ENCODE results near the gene XRN2.

Gene XRN2

GRCh38 chr20:21376626-21377025 lies 73.5 kb downstream of the XRN2 start:
- H3K36me3 ChIP-seq (ENCODE audit: control insufficient read depth in 1 of 2, insufficient read depth in 2 of 2, low read length in 2 of 2) = peaks cover 4 to 11% of the 10 kb centered on the region in 2 donors
- no peaks in the 10 kb centered on the region for H3K9me3 ChIP-seq (ENCODE audit: control insufficient read depth in 1 of 2, low read length in 2 of 2)
- H3K4me3 ChIP-seq (ENCODE audit: low read depth in 1 of 2, low read length in 2 of 2) = no peak overlapping the region

GRCh38 chr20:21377701-21378100 lies 74.6 kb downstream of the XRN2 start:
- Histone ChIP-seq H3K4me1 (ENCODE audit: control insufficient read depth in 1 of 2, insufficient read depth in 2 of 2, low read length in 2 of 2) (no peaks in the 10 kb centered on the region), H3K9me3 (ENCODE audit: control insufficient read depth in 1 of 2, low read length in 2 of 2) (no peaks in the 10 kb centered on the region), H3K27me3 (ENCODE audit: low read depth, low read length) (no peaks in the 10 kb centered on the region), H3K27ac (ENCODE audit: low read length) (no peak overlapping the region), H3K36me3 (ENCODE audit: control insufficient read depth in 1 of 2, insufficient read depth in 2 of 2, low read length in 2 of 2) (peaks cover 9 to 19% of the 10 kb centered on the region in 2 donors), H3K4me3 (ENCODE audit: low read depth in 1 of 2, low read length in 2 of 2) (no peak overlapping the region)

More at GRCh38 chr20:21376626-21377025, 73.5 kb downstream of the XRN2 start:
- Histone ChIP-seq H3K4me1 (ENCODE audit: control insufficient read depth in 1 of 2, insufficient read depth in 2 of 2, low read length in 2 of 2) (no peaks in the 10 kb centered on the region), H3K27me3 (ENCODE audit: low read depth, low read length) (no peaks in the 10 kb centered on the region), H3K27ac (ENCODE audit: low read length) (no peak overlapping the region)

- Histone ChIP-seq H3K4me3 (ENCODE audit: low read depth in 1 of 2, low read length in 2 of 2) (no peak overlapping the region), H3K27me3 (ENCODE audit: low read depth, low read length) (no peaks in the 10 kb centered on the region), H3K36me3 (ENCODE audit: control insufficient read depth in 1 of 2, insufficient read depth in 2 of 2, low read length in 2 of 2) (peaks cover 12 to 24% of the 10 kb centered on the region in 2 donors), H3K27ac (ENCODE audit: low read length) (no peak overlapping the region), H3K9me3 (ENCODE audit: control insufficient read depth in 1 of 2, low read length in 2 of 2) (no peaks in the 10 kb centered on the region), H3K4me1 (ENCODE audit: control insufficient read depth in 1 of 2, insufficient read depth in 2 of 2, low read length in 2 of 2) (no peaks in the 10 kb centered on the region)
These were observed 75.1 kb downstream of the XRN2 start for GRCh38 chr20:21378259-21378658.

- H3K9me3 ChIP-seq (ENCODE audit: control insufficient read depth in 1 of 2, low read length in 2 of 2) = no peaks in the 10 kb centered on the region
- H3K27ac ChIP-seq (ENCODE audit: low read length) = no peak overlapping the region
- peaks cover 21 to 32% of the 10 kb centered on the region in 2 donors for H3K36me3 ChIP-seq (ENCODE audit: control insufficient read depth in 1 of 2, insufficient read depth in 2 of 2, low read length in 2 of 2)
These were observed 77.6 kb downstream of the XRN2 start for GRCh38 chr20:21380711-21381110.

GRCh38 chr20:21381619-21382018 lies 78.5 kb downstream of the XRN2 start:
- Histone ChIP-seq H3K4me3 (ENCODE audit: low read depth in 1 of 2, low read length in 2 of 2) (no peak overlapping the region), H3K27me3 (ENCODE audit: low read depth, low read length) (no peaks in the 10 kb centered on the region), H3K27ac (ENCODE audit: low read length) (no peak overlapping the region), H3K36me3 (ENCODE audit: control insufficient read depth in 1 of 2, insufficient read depth in 2 of 2, low read length in 2 of 2) (peaks cover 21 to 41% of the 10 kb centered on the region in 2 donors), H3K9me3 (ENCODE audit: control insufficient read depth in 1 of 2, low read length in 2 of 2) (no peaks in the 10 kb centered on the region), H3K4me1 (ENCODE audit: control insufficient read depth in 1 of 2, insufficient read depth in 2 of 2, low read length in 2 of 2) (no peaks in the 10 kb centered on the region)

More at GRCh38 chr20:21380711-21381110, 77.6 kb downstream of the XRN2 start:
- H3K4me3 ChIP-seq (ENCODE audit: low read depth in 1 of 2, low read length in 2 of 2) = no peak overlapping the region
- H3K4me1 ChIP-seq (ENCODE audit: control insufficient read depth in 1 of 2, insufficient read depth in 2 of 2, low read length in 2 of 2) = no peaks in the 10 kb centered on the region
- no peaks in the 10 kb centered on the region for H3K27me3 ChIP-seq (ENCODE audit: low read depth, low read length)

- Histone ChIP-seq H3K36me3 (ENCODE audit: control insufficient read depth in 1 of 2, insufficient read depth in 2 of 2, low read length in 2 of 2) (peaks cover 45 to 53% of the 10 kb centered on the region in 2 donors), H3K4me3 (ENCODE audit: low read depth in 1 of 2, low read length in 2 of 2) (no peak overlapping the region), H3K27ac (ENCODE audit: low read length) (no peak overlapping the region), H3K4me1 (ENCODE audit: control insufficient read depth in 1 of 2, insufficient read depth in 2 of 2, low read length in 2 of 2) (no peaks in the 10 kb centered on the region), H3K9me3 (ENCODE audit: control insufficient read depth in 1 of 2, low read length in 2 of 2) (no peaks in the 10 kb centered on the region), H3K27me3 (ENCODE audit: low read depth, low read length) (no peaks in the 10 kb centered on the region)
These were observed 81.3 kb downstream of the XRN2 start for GRCh38 chr20:21384308-21384892.

GRCh38 chr20:21386111-21386510 lies 83.0 kb downstream of the XRN2 start:
- H3K27me3 ChIP-seq (ENCODE audit: low read depth, low read length) = no peaks in the 10 kb centered on the region
- H3K36me3 ChIP-seq (ENCODE audit: control insufficient read depth in 1 of 2, insufficient read depth in 2 of 2, low read length in 2 of 2) = peaks cover 47 to 53% of the 10 kb centered on the region in 2 donors

GRCh38 chr20:21387528-21387927 lies 84.4 kb downstream of the XRN2 start:
- no peak overlapping the region for H3K27ac ChIP-seq (ENCODE audit: low read length)
- peaks cover 42 to 45% of the 10 kb centered on the region in 2 donors for H3K36me3 ChIP-seq (ENCODE audit: control insufficient read depth in 1 of 2, insufficient read depth in 2 of 2, low read length in 2 of 2)
- H3K4me3 ChIP-seq (ENCODE audit: low read depth in 1 of 2, low read length in 2 of 2) = no peak overlapping the region
- peaks cover 6% of the 10 kb centered on the region for H3K27me3 ChIP-seq (ENCODE audit: low read depth, low read length)
- H3K9me3 ChIP-seq (ENCODE audit: control insufficient read depth in 1 of 2, low read length in 2 of 2) = no peaks in the 10 kb centered on the region
- H3K4me1 ChIP-seq (ENCODE audit: control insufficient read depth in 1 of 2, insufficient read depth in 2 of 2, low read length in 2 of 2) = no peaks in the 10 kb centered on the region

More at GRCh38 chr20:21386111-21386510, 83.0 kb downstream of the XRN2 start:
- Histone ChIP-seq H3K27ac (ENCODE audit: low read length) (no peak overlapping the region), H3K4me1 (ENCODE audit: control insufficient read depth in 1 of 2, insufficient read depth in 2 of 2, low read length in 2 of 2) (no peaks in the 10 kb centered on the region), H3K4me3 (ENCODE audit: low read depth in 1 of 2, low read length in 2 of 2) (no peak overlapping the region), H3K9me3 (ENCODE audit: control insufficient read depth in 1 of 2, low read length in 2 of 2) (no peaks in the 10 kb centered on the region)

GRCh38 chr20:21388566-21388965 lies 85.4 kb downstream of the XRN2 start:
- H3K9me3 ChIP-seq (ENCODE audit: control insufficient read depth in 1 of 2, low read length in 2 of 2) = no peaks in the 10 kb centered on the region
- H3K27ac ChIP-seq (ENCODE audit: low read length) = no peak overlapping the region
- H3K36me3 ChIP-seq (ENCODE audit: control insufficient read depth in 1 of 2, insufficient read depth in 2 of 2, low read length in 2 of 2) = peaks cover 35 to 36% of the 10 kb centered on the region in 2 donors
- H3K27me3 ChIP-seq (ENCODE audit: low read depth, low read length) = peaks cover 10% of the 10 kb centered on the region
- H3K4me1 ChIP-seq (ENCODE audit: control insufficient read depth in 1 of 2, insufficient read depth in 2 of 2, low read length in 2 of 2) = no peaks in the 10 kb centered on the region
- no peak overlapping the region for H3K4me3 ChIP-seq (ENCODE audit: low read depth in 1 of 2, low read length in 2 of 2)

- Histone ChIP-seq H3K27ac (ENCODE audit: low read length) (no peak overlapping the region), H3K36me3 (ENCODE audit: control insufficient read depth in 1 of 2, insufficient read depth in 2 of 2, low read length in 2 of 2) (peaks cover 27 to 33% of the 10 kb centered on the region in 2 donors), H3K4me3 (ENCODE audit: low read depth in 1 of 2, low read length in 2 of 2) (no peak overlapping the region), H3K27me3 (ENCODE audit: low read depth, low read length) (peaks cover 18% of the 10 kb centered on the region), H3K9me3 (ENCODE audit: control insufficient read depth in 1 of 2, low read length in 2 of 2) (no peaks in the 10 kb centered on the region), H3K4me1 (ENCODE audit: control insufficient read depth in 1 of 2, insufficient read depth in 2 of 2, low read length in 2 of 2) (no peaks in the 10 kb centered on the region)
These were observed 86.2 kb downstream of the XRN2 start for GRCh38 chr20:21389368-21389767.

- no peak overlapping the region for H3K4me3 ChIP-seq (ENCODE audit: low read depth in 1 of 2, low read length in 2 of 2)
- peaks cover 26 to 30% of the 10 kb centered on the region in 2 donors for H3K36me3 ChIP-seq (ENCODE audit: control insufficient read depth in 1 of 2, insufficient read depth in 2 of 2, low read length in 2 of 2)
- H3K27me3 ChIP-seq (ENCODE audit: low read depth, low read length) = peaks cover 29% of the 10 kb centered on the region
- H3K27ac ChIP-seq (ENCODE audit: low read length) = no peak overlapping the region
- H3K9me3 ChIP-seq (ENCODE audit: control insufficient read depth in 1 of 2, low read length in 2 of 2) = peaks cover 0 to 6% of the 10 kb centered on the region in 2 donors
- H3K4me1 ChIP-seq (ENCODE audit: control insufficient read depth in 1 of 2, insufficient read depth in 2 of 2, low read length in 2 of 2) = peaks cover 0 to 3% of the 10 kb centered on the region in 2 donors
These were observed 87.6 kb downstream of the XRN2 start for GRCh38 chr20:21390768-21391167.

Measured in muscle layer of duodenum (tissue), 2 donors.